SH-SY5Y (cell line): ENCODE measurements around the gene RUNX3.

Experiments used
- GATA2 ChIP-seq: IDR thresholded peaks from 2 replicates; pipeline ENCODE4 v1.6.1; 2011; ENCODE audit warnings: mild to moderate bottlenecking, low read depth, low read length
- GATA3 ChIP-seq: IDR thresholded peaks from 2 replicates; pipeline ENCODE4 v1.6.1; 2011; ENCODE audit warnings: low read depth, mild to moderate bottlenecking, low read length, moderate library complexity

RUNX3 gene

GRCh38 chr1:24921938-24922662 is 8.0 kb downstream of the RUNX3 start:
- no peak for TF ChIP-seq GATA3
- TF ChIP-seq GATA2: no peak

- TF ChIP-seq GATA3 (no peak), GATA2 (no peak)
Observed at GRCh38 chr1:24921412-24921811, 8.7 kb downstream of the RUNX3 start.

GRCh38 chr1:24920533-24920925 is 9.5 kb downstream of the RUNX3 start:
- no peak for TF ChIP-seq GATA2
- no peak for TF ChIP-seq GATA3

- TF ChIP-seq GATA2 (no peak), GATA3 (no peak)
Observed at GRCh38 chr1:24919791-24920532, 10.1 kb downstream of the RUNX3 start.

GRCh38 chr1:24918995-24919605 is 11.0 kb downstream of the RUNX3 start:
- no peak for TF ChIP-seq GATA2
- TF ChIP-seq GATA3: no peak

- TF ChIP-seq GATA2: no peak
- no peak for TF ChIP-seq GATA3
Observed at GRCh38 chr1:24918370-24918769, 11.7 kb downstream of the RUNX3 start.

GRCh38 chr1:24917327-24918074 is 12.6 kb downstream of the RUNX3 start:
- no peak for TF ChIP-seq GATA2
- no peak for TF ChIP-seq GATA3

GRCh38 chr1:24915816-24916602 is 14.1 kb downstream of the RUNX3 start:
- no peak for TF ChIP-seq GATA2
- TF ChIP-seq GATA3: no peak

- no peak for TF ChIP-seq GATA2
Observed at GRCh38 chr1:24914226-24915069, 15.6 kb downstream of the RUNX3 start.

GRCh38 chr1:24913616-24914225 is 16.4 kb downstream of the RUNX3 start:
- TF ChIP-seq GATA2 (no peak), GATA3 (no peak)

- TF ChIP-seq GATA3 (no peak), GATA2 (no peak)
Observed at GRCh38 chr1:24913274-24913604, 16.8 kb downstream of the RUNX3 start.

- no peak for TF ChIP-seq GATA3
- no peak for TF ChIP-seq GATA2
Observed at GRCh38 chr1:24912376-24913273, 17.5 kb downstream of the RUNX3 start.
